Mucosa of gallbladder (tissue), 1 donor: ENCODE measurements around the gene UBTD1. TPM values are rescaled to one million over a fixed set of nuclear protein-coding genes. Genes with fewer than 3 reads are reported as not detected.
"Not testable (repeated sequence)": the region's sequence is repeated elsewhere in the genome, so short reads cannot be mapped to it uniquely, and the experiment has no call there.

ENCODE experiments used
- DNase-seq: peaks from one replicate; pipeline ENCODE4 v3.0.0-alpha.2; 2020; ENCODE audit warnings: low spot score
- total RNA-seq: library from RNA; stranded (reverse); gene quantifications from one replicate; pipeline ENCODE4 v1.2.1, GENCODE V29; 2021
- donor health status: DM: no; HTN: no; CAD: no.

Gene UBTD1
- total RNA-seq, 1 donor from 2014 or later: 13.8 TPM

DNA sequence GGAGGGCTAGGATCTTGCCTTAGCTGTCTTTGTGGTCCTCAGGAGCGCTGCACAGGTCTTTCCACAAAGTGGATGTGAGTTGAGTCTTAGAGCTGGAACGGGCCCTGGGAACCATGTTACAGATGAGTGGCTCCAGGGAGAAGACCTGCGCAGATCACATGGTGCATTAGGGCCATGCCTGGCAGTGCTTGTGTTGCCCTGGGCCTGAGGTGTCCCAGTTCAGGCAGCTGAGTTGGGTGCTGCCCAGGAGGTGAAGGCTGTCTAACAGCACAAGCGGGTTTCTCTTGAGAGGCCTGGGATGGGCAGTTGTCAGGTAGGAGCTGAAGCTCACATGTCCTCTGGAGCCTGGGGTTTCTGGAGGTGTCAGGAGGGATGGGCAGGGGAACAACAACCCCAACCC, 40.1 kb downstream of the UBTD1 start:
- DNase-seq: no peak

DNA sequence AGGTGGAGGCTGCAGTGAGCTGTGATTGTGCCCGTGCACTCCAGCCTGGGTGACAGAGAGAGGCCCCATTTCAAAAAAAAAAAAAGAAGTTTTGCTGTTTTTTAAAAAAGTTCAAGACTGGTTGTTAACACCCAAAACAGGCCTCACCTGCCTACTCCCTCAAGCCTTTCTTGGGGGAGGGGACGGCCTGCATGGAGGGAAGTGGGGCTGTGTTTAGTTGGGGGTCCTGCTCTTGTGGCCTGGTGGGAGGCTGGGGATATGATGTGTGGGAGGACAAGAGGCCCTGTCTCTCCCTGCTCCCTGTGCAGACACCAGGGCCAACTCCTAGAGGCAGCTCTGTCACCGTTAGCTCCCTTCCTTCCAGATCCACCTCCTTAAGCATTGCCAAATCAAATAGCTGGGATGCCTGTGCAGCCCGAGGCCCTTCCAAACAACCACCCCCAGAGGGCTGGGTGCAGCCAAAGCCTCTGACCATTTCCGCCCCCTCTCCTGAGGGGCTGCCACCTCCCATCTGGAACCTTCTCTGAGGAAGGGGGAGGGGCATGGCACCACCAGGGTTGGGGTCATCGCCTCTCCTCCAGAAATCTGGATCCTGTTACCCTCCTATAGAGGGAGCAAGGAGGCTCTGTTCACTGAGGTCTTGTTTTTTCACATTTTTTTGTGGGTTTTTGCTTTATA, 40.9 kb downstream of the UBTD1 start:
- DNase-seq: no peak

DNA sequence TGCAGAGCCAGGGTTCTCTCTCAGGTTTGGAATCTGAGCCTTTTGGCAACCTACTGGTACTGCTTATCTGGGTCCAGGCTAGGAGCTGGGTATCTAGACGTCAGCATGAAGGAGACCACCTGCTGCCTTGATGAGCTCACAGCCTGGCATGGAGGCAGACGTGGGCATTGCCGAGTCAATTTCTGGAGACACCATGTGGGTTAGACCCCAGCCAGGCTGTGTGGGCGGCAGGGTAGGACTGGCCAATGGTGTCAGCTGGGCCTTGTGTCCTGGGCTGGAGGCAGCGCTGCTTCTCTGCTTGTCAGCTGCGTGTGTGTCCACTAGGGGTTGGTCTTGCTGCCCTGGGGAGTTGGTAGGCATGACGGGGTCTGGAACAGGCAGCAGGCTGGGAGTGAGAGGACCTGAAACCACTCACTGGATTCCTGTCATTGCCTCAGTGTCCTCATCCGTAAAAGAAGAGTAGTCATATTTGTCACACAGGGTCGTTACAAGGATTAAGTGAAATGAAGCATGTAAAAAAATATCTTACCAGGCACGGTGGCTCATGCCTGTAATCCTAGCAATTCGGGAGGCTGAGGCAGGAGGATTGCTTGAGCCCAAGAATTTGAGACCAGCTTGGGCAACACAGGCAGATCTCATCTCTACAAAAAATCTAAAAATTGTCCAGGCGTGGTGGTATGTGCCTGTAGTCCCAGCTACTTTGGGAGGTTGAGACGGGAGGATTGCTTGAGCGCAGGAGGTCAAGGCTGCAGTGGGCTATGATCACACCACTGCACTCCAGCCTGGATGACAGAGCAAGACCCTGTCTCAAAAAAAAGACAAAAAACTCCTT, 42.2 kb downstream of the UBTD1 start:
- DNase-seq: no peak

DNA sequence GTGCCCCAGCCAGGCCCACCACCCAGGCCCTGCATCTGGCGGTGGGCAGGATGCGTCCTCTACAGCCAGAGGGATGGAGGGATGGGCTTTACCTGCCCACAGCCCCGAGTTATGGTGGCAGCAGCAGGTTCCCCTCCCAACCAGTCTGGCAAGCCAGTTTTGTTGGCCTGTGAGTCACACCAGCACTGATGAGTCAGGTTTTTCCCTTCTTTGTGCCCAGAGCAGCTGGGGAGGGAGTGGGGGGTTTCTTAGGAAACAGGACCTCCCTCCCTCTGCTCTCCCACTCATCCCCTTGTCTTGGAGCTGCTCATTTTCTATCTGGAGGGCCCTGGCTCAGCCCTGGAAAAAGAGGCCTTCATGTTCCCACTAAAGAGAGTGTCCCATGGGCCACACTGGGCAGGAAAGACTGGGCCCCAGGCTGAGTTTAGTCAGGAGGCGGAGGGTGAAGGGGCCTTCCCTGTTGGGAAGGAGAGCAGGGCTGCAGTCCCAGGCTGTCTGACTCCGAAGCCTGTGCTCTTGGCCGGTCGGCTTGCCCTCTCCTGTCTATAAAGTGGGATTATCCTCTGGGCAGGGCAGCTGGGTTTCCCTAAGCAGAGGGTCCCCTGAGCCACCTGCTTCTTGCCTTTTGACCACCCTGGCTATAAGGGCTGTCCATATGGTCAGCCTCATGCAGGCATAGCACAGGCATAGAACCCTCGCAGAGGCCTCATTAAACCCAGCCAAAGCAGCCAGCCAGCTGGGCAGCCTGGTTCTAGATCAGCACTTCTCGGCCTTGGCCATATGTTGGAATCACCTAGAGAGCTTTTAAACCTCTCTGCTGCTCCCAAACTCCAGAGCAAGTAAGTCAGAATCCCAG, 43.7 kb downstream of the UBTD1 start:
- peak; percentile 53 for DNase-seq

DNA sequence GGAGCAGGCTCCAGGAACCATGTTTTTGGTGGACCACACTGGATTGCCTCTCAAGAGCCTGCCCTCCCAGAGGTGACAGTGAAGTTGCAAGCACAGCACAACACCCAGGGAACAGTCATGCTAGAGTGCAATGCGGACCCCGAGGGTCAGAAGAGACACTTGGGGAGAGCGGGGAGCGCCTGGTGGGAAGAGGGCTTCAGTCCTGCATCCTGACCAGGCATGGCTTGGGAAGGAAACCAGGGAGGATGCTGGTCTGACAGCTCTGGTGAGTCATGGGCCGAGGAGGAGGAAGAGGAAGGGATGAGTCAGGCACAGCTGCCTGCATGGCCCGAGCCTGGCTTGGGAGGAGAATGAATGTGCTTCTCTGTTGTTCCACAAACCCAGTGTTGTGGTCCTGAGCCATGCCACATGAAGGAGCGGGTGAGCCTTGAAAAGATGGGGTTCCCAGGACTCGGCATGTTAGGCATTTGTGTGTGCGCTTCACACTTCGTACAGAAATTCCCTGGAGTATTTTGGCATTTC, 44.4 kb downstream of the UBTD1 start:
- peak; percentile 70 for DNase-seq

DNA sequence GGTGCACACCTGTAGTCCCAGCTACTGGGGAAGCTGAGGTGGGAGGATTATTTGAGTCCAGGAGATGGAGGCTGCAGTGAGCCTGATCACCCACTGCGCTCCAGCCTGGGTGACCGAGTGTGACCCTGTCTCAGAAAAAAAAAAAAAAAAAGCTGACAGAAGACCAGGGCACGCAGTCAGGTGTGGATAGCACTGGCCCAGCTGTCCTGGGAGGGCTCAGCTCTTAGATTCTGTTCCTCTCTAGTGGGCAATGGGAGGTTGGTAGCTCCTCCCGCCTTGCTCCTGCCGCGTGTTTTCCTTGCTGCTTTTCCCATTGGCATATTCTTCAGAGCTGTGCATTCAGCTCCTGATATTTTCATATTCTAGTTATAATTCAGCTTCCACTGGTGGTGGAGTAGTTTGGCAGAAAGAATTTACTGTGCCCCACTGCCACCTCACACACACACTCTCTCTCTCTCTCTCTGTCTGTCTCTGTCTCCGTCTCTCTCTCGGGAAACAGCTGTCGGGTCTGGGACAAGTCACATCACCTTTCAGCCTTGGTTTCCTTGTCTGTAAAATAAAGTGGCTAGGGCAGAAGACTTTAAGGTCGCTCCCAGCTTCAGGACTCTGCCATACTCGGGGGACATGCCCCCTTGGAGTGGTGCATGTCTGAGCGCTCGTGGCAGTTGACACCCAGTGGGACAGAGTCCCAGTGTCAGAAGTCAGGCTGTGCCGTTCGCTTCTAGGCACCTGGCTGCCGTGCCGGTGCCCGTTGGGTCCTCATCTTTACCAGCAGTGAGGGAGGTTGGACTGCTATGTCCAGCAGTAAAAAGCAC, 47.9 kb downstream of the UBTD1 start:
- DNase-seq: no peak

DNA sequence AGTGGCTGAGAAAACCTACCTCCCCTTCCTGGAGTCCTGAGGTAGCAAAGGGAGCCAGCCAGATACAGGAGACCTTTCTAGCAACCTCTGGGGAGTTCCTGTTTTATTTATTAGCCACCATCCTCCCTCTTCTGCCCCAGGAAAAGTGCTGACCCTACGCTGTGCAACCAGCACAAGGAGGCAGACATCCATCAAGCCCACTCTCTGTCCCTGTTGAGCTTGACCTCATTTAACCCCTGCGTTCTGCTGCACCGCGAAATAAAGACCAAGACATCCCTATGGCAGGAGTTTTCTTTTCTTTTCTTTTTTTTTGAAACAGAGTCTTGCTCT, 48.5 kb downstream of the UBTD1 start:
- no peak for DNase-seq

DNA sequence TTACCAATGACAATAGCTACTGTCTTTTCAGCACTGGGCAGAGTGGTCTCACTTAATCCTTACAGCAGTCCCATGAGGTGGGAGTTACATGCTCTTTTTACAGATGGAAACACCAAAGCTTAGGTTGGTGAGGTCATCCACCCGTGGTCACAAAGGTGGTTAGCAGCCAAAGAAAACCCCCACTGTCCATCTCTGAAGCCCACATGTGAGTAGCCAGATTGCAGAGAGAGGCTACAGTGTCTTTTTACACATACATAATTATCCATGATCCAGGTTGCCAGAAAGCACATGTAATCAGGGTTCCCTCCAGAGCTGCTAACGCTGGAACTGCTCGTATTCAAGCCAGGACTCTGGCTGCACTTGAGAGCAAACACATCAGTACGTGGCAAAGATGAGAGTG, 49.2 kb downstream of the UBTD1 start:
- DNase-seq: no peak

DNA sequence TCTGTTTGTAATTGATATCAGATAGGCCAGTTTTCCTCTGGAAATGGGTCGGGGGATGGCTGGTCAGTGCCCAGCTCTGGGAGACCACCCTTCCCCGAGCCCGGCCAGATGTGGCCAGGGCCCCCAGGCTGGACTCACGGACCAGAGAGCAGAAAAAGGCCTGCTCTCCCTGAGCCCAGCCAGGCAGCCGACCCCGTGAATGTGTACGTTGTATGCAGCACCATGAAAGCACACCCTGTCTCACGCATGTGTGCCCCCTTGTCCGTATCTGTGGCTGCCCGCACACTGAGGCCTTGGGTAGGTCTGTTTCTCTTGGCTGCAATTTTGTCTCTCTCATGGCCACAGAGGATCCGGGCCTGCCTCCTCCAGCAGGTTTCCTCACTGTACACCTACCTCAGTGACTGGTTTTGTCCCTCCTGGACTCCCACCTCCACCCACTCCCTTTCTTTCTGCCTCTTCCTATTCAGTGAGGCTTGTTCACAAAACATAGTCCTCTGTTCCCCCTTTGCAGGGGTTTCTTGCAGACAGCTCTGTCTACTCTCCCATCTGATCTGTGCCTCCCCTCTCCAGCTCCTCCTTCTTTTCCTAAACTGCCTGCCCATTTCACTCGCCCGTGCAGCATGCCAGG, 50.2 kb downstream of the UBTD1 start:
- DNase-seq: no peak

DNA sequence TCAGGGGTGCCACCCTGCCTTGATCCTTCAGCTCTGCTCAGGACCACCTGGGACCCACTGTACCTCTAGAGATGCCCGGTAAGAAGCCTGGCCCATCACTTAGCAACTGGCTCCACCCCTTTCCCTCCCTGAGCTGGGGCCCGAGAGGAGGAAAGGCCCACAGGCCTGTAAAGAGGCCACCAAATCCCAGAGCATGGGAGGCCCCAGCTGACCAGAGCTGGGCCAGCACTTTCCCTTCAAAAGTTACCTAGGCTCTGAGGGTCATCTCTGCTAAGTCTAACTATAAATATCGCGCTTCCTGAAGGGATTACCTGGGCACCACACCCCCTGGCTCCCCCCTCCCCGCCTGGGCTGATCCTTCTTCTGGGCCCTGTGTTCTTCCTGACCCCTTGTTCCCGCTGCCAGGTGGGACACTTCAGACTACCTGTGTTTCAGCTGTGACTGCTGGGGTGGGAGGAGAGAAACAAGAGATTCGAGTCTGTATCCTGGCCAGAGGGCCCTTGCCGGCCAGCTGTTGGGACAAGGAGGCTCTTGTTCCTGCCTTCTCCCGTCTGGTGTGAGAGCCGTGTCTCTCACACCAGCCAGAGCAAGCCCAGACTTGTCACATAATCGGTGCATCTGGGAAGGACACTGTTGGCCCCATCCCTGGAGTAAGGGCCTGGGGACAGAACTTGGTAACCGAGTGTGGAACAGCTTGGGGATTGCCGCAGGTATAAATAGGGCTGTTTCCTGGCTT, 51.0 kb downstream of the UBTD1 start:
- DNase-seq: no peak

DNA sequence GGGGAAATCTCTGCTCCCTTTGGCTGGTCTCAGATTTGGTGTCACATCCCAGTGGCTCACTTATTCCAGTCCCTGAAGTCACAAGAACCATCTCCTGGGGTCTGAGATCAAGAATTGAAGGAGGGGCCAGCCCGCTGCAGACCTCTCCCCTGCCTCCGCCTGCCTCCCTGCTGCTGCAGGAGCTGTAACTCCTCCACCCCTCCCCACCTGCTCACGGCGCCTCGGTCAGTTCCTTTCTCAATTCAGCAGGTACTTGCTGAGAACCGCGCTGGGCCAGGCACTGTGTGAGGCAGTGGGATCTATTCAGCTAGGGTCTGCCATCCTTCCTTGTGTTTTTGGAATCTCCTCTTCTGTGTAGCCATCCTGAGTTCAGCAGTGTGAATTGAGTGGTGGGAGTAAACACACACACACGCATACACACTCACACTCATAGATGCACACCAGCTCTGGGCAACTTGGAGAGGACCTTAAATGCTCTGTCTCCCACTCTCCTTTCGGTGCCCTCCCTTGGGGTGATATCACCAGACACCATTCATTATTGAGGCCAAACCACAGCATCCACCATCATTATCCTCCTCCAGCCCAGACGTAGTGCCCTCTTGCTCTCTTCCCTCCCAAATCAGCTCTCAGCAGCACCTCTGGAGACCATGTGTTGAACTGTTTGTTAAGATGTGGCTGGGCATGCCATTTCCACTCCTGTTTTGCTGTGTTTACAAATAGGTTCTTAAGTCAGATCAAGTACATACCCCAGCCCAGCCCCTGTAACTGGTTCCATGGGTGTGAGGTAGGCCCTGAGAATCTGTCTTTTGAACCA, 51.8 kb downstream of the UBTD1 start:
- DNase-seq: no peak

DNA sequence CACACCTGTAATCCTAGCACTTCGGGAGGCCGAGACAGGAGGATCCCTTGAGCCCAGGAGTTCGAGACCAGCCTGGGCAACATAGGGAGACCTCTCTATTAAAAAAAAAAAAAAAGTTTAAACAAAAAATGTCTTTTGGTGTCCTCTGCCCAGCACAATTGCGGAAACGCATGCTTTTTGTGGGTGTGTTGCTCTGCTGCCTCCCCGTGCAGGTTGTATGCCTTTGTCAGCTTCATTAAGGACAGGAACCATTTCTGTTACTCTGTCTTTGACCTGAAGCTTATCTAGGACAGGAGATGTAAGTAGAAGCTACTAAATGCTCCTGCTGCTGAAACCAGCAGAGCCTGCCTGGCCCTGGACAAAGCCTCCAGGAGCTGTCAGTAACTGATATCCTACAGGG, 52.5 kb downstream of the UBTD1 start:
- DNase-seq: no peak

DNA sequence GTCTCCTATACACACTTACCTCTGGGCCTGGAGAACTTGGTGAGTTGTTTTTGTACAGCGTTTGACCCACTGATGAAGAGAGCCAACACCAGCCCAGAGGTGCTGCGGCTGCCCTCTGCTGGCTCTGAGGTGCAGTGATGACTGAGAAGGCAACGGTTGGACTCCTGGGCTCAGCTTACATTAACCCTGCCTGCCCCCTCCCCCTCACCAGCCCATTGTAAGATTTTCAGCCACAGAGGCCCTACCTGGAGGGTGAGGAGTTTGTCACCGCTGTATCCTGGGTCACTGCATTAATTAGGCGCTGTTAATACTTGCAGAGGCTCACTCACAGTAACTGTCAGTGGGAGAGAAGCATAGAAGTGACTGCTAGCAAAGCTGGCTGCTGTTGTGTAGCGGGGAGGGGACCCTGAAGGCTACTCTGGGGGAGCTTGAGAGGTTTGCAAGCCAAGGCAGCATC, 54.9 kb downstream of the UBTD1 start:
- peak; percentile 44 for DNase-seq

DNA sequence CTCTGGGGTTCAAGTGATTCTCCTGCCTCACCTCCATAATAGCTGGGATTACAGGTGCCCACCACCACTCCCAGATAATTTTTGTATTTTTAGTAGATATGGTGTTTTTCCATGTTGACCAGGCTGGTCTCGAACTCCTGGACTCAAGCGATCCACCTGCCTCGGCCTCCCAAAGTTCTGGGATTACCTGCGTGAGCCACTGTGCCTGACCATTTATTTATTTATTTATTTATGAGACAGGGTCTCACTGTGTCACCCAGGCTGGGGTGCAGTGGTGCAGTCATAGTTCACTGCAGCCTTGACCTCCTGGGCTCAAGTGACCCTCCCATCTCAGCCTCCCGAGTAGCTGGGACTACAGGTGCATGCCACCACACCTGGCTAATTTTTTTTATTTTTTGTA, 55.6 kb downstream of the UBTD1 start:
- not testable (repeated sequence) for DNase-seq

DNA sequence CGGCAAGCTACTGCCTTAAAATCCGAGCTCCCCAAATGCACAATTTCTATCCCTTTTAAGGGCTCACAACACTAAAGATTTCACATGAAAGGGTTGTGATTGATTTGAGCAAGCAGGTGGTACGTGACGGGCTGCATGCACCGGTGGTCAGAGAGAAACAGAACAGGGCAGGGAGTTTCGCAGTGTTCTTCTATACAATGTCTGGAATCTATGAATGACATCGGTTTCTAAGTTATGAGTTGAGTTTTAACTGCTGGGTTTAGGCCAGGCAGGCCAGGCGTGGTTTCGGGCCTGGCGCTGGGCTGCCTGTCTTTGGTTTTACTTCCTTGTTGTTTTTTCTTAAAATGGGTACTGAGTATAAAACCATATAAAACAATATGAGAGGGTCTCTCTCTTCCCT, 56.8 kb downstream of the UBTD1 start:
- DNase-seq: not testable (repeated sequence)

DNA sequence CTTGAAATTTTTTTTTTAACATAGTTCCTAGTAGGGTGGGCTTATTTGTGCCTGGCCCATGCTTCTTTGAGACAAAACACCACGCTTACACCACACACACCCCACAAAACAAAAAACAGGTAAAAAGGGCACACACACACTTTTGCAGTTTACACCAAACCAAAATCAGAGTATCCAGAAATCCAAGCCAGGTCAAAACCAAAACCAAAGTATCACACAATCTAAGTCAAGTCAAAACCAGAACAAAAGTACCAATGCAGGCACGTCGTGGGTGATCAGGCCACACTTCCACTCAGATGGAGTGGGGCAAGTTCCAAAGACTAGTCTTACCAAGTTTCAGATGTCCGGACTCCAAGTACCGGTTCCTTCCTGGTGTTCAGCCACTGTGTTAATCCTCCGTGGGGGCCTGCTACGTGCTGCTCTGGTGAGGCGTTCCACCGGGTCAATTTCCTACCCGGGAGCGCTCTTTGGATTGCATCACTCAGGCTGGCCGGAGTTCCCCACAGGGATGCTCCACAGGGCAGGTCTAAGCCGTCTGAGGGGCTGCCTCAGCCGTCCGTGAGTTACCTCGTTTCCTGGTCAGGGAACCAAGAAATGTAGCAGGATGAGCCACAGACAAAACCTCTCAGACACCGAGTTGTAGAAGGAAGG, 62.1 kb downstream of the UBTD1 start:
- DNase-seq: not testable (repeated sequence)

DNA sequence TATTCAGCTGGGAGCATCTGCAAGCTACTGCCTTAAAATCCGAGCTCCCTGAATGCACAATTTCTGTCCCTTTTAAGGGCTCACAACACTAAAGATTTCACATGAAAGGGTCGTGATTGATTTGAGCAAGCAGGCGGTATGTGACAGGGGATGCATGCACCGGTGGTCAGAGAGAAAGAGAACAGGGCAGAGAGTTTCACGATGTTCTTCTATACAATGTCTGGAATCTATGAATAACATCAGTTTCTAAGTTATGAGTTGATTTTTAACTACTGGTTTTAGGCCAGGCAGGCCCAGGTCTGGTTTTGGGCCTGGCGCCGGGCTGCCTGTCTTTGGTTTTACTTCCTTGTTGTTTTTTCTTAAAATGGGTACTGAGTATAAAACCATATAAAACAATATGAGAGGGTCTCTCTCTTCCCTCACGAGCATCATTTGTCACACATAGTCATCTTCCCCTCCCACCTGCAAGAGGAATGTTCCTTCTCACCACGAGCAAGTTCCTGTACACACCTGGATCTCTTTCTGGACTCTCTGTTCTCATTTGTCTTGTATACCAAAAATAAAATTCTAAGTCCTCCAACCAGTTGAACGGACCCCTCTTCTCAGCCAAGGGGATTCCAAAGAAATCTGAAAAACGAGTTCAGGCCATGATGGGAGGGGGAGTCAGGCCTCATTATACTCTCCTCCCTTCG, 62.8 kb downstream of the UBTD1 start:
- DNase-seq: not testable (repeated sequence)

DNA sequence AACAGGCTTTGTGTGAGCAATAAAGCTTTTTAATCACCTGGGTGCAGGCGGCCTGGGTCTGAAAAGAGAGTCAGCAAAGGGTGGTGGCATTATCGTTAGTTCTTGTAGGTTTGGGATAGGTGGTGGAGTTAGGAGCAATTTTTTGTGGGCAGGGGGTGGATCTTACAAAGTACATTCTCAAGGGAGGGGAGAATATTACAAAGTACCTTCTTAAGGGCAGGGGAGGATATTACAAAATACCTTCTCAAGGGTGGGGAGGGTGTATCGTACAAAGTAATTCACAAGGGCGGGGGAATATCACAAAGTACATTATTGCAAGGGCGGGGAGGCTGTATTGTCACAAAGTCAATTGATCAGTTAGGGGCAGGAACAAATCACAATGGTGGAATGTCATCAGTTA, 63.6 kb downstream of the UBTD1 start:
- DNase-seq: not testable (repeated sequence)
